Left kidney (tissue), 2 donors: ENCODE measurements around the gene GMCL2. TPM values are rescaled to one million over a fixed set of nuclear protein-coding genes. Genes with fewer than 3 reads are reported as not detected.
"Not testable (repeated sequence)": the region's sequence is repeated elsewhere in the genome, so short reads cannot be mapped to it uniquely, and the experiment has no call there.

Experiments used
- DNase-seq: peaks from one replicate; pipeline ENCODE4 v3.0.0-alpha.2; 2013
- polyA plus RNA-seq: library from polyadenylated mRNA; unstranded; fragments of 120-200 nt; gene quantifications from one replicate; pipeline ENCODE4 v1.2.1, GENCODE V29; 2013; ENCODE audit not compliant: insufficient read length

Gene GMCL2
- polyA plus RNA-seq, 1 donor: not detected

DNA sequence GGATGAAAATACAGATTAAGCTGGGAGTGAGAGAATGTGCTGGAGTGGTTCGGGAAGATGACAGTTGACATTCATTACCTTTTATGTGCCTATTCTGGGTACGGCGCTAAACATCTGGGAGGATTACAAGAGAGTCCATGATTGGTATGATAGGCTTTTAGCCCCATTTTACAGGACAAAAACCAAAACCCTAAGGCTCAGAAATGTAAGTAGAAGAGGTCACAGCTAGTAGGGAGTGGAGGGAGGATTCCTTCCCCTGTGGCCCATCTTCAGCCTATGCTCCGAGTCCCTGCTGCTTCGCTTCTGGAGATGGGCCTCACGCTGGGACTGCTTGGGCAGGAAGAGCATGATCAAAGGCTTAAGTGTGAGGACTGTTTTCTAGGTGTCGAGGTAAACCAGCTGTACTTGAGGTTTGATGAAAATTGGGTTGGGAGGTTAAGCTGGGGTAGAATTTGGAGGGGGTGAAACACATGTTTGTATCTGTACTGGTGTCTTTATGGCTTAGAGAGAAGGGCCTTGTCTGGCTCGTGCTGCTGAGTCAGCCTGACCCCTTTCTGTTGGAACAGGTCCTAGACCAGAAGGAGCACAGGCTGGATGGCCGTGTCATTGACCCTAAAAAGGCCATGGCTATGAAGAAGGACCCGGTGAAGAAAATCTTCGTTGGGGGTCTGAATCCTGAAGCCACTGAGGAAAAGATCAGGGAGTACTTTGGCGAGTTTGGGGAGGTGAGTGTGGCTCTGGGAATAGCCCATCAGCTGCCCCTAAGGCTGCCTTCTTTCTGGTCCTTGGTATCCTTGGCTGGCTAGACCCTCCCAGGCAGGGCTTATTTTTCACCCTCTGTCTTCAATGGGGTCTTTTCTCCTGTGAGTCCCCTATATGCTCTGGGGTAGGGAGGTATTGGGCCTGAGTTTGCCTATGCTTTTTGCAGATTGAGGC lies 19.3 kb upstream of the GMCL2 start:
- no peak for DNase-seq

DNA sequence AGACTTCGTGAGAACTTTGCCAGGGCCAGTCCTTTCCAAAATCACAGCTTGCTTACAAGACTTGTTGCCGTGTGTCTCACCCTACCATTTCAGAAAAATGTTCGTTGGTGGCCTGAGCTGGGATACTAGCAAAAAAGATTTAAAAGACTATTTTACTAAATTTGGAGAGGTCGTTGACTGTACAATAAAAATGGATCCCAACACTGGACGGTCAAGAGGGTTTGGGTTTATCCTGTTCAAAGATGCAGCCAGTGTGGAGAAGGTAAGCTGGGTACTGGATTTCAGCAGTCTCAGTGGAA lies 18.5 kb upstream of the GMCL2 start:
- no peak for DNase-seq

GRCh38 chr5:178204935-178205748 lies 18.0 kb upstream of the GMCL2 start:
- DNase-seq: peak; percentile 63

DNA sequence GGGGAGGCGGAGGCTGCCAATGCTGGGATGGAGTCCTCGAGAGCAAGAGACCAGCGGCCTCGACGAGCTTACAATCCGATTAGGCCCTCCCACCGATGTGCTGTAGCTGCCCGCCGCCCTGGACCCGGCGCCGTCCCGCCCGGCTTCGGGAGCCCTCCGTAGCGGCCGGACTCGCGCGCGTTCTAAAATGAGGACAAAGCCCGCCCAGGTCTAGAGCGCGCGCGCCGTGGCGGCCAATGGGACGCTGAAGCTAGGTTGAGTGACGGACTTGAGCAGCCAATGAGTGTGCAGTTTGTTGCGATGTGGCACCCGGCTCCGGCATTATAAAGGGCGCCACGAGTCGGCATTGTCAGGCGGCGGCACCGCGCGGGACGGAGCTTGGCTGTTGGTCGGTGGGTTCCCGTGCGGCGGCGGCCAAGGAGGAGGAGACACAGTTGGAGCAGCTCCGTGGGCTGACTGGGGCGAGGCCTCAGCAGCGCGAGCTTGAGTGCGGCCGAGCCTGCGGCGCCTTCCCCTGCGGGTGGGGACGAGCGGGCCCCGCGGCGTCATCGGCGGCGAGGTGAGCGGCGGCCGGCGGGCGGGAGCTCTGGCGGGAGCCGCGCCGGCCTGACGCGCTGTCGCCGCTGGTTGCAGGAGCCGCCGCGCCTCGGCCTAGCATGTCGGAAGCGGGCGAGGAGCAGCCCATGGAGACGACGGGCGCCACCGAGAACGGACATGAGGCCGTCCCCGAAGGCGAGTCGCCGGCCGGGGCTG lies 17.2 kb upstream of the GMCL2 start, which contains the start of gene HNRNPAB:
TSS of gene HNRNPAB (plus strand) at position 352 of the 753 bp plus-strand sequence. CDS start at position 657, 305 bp downstream.
- peak; percentile 95 for DNase-seq

DNA sequence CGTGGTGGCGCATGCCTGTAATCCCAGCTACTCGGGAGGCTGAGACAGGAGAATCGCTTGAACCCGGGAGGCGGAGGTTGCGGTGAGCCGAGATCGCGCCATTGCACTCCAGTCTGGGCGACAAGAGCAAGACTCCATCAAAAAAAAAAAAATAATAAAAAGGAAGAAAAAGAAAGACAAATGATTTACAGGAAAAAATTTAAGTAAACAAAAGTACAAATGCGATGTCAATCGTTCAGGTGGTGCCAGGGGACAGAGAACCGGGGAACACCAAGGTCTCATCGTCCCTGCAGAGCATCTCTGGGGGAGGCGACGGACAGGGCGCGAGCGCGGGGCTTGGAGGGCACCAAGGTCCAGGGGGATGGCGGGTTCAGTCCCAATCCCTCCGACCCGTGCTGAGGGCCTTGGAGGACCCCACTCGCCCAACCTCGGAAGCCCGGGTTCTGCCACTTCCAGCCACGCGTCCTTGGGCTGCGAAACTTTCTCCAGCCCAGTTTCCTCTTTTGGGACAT lies 16.6 kb upstream of the GMCL2 start:
- peak; percentile 29 for DNase-seq

GRCh38 chr5:178202541-178202940 lies 15.4 kb upstream of the GMCL2 start:
- no peak for DNase-seq

- DNase-seq: no peak
Observed at GRCh38 chr5:178201927-178202235, 14.7 kb upstream of the GMCL2 start.

GRCh38 chr5:178201221-178201926 lies 14.2 kb upstream of the GMCL2 start:
- no peak for DNase-seq

DNA sequence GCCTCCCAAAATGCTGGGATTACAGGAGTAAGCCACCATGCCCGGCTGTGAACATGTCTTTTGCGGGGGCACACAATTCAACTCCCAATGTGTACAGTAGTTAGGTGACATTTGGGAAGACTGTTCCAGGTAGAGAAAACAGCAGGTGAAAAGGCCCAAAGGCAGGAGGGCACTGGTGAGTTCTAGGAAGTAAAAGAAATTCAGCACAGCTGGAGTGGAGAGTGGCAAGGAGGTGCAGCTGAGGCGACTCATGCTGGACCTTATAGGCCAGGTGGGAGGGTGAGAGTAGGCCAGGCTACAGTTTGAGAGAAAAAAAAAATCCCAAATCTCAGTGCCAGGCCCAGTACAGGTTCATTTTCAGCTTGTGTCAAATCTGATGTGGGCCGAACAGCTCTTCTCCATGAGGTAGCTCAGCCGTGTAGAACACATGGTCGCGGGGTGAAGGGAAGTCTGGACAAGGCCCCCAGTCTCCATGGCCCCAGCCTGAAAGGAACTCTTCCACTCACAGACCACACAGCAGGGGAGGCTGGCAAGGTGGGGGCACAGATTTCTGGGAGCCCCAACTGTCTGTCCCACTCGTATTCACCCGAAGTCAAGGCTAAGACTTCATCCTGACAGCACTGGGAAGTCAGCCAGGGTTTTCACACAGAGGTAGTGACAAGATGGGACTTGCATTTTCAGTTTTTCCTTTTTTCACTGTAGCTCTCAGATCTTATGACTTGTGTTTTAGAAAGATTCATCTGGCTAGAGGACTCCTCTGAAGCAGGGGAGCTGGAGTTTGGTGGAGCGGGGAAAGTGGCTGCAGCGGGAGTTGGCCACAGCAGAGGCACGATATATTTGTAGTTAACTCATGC lies 12.6 kb upstream of the GMCL2 start:
- no peak for DNase-seq

DNA sequence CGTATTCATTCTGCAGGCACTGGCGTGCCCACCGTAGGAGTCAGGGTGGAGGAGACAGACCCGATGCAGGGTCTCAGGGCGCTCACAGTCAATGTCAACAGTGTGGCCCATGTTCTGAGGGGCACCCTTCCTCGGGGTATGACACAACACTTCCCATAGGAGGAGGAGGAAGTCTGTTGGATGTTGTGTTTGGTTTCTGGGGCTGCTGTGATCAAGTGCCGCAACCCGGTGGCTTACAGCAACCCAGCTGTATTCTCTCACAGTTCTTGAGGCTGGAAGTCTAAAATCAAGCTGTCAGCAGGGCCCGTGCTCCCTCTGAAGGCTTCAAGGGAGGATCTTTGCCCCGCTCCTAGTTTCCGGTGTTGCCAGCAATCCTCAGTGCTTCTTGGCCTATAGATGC lies 11.5 kb upstream of the GMCL2 start:
- DNase-seq: no peak

GRCh38 chr5:178198151-178198550 lies 11.0 kb upstream of the GMCL2 start:
- DNase-seq: not testable (repeated sequence)

GRCh38 chr5:178196986-178197385 lies 9.8 kb upstream of the GMCL2 start:
- no peak for DNase-seq

- no peak for DNase-seq
Observed at GRCh38 chr5:178196281-178196812, 9.2 kb upstream of the GMCL2 start.

- DNase-seq: no peak
Observed at GRCh38 chr5:178194026-178194425, 6.9 kb upstream of the GMCL2 start.

DNA sequence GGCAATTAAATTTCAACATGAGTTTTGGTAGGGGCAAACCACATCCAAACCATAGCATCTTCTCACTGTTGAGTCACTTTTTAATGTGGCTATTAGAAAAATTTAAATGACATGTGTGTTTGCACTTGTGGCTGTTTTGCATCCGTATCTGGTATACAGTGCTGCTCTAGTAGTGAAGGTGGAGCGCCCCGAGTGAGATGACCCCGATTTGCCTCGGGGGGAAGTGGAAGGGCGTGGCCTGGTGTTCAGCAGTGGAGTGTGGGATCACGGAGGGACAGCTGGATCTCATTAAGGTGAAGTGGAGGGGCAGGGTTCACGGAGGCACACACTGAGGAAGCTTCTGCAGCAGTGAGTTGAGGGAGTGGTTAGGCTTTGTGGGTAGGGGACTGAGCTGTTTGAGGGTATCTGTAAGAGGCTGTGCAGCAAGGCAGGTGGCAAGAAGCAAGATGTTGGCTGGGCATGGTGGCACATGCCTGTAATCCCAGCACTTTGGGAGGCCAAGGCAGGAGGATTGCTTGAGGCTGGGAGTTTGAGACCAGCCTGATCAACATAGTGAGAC lies 6.2 kb upstream of the GMCL2 start:
- no peak for DNase-seq

GRCh38 chr5:178192787-178193186 lies 5.6 kb upstream of the GMCL2 start:
- no peak for DNase-seq

DNA sequence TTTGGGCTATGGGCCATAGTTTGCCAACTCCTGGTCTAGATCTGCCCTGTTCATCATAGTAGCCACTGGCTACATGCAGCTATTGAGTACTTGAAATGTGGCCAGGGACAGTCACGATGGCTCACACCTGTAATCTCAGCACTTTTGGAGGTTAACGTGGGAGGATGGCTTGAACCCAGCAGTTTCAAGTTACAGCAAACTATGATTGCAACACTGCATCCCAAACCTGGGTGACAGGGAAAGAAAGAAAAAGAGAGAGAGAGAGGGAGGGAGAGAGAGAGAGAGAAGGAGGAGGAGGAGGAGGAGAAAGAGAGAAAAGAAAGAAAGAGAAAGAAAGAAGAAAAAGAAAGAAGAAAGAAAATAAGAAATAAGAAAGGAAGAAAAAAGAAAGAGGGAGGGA lies 5.1 kb upstream of the GMCL2 start:
- DNase-seq: no peak

GRCh38 chr5:178191661-178192060 lies 4.5 kb upstream of the GMCL2 start:
- no peak for DNase-seq

GRCh38 chr5:178189433-178189832 lies 2.3 kb upstream of the GMCL2 start:
- DNase-seq: no peak

DNA sequence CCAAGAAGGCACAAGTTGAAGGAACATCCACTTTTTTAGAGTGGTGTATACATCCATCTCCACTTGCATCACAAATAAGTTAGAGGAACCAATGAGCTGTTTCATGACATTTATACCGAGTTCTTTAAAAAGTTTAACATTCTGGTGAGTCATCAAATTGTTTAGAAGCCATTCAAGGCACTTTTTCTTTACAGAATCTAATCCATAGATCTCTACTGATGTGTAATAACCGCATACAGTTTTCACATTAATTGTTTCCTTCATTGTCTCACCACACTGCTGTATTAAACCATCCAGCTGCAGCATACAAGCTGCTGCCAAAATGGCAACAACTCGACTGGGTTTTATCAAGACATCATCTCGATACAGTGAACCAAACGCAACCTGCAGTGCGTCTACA lies 744 bp downstream of the GMCL2 start:
- no peak for DNase-seq
